Measurements from ENCODE around the gene CACNB1.
"Not testable (repeated sequence)": the region's sequence is repeated elsewhere in the genome, so short reads cannot be mapped to it uniquely, and the experiment has no call there.

Gene CACNB1

GRCh38 chr17:39173526-39174274 is 23.8 kb downstream of the CACNB1 start:
- no peak for DNase-seq

DNA sequence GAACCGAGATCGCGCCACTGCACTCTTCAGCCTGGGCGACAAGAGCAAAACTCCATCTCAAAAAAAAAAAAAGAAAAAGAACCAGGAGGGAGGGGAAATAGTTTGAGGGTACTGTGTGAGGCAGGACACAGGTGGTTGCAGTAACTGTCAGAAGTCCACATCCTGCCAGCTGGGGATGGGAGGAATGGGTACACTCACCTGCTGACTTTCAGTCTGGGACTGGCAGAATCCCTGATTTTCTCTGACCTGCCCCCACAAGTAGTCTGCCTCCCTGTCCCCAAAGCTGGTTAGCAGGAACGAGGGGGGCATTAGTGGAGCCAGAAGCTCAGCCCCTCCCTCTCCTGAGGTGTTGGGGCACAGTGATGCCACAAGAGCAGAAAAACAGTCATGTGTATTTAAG is 24.4 kb downstream of the CACNB1 start:
- no peak for DNase-seq

- no peak for DNase-seq
These were observed 25.5 kb downstream of the CACNB1 start for GRCh38 chr17:39171933-39172332.

DNA sequence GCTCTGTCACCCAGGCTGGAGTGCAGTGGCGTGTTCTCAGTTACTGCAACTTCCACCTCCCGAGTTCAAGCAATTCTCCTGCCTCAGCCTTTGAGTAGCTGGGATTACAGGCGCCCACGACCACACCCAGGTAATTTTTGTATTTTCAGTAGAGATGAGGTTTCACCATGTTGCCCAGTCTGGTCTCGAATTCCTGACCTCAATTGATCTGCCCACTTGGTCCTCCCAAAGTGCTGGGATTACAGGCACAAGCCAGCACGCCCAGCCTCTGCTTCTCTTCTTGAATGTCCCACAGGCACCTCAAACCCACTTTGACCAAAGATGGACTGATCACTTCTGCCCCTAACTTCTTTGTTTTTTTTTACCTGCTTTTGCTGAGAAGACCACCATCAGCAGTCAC is 26.9 kb downstream of the CACNB1 start:
- no peak for DNase-seq

DNA sequence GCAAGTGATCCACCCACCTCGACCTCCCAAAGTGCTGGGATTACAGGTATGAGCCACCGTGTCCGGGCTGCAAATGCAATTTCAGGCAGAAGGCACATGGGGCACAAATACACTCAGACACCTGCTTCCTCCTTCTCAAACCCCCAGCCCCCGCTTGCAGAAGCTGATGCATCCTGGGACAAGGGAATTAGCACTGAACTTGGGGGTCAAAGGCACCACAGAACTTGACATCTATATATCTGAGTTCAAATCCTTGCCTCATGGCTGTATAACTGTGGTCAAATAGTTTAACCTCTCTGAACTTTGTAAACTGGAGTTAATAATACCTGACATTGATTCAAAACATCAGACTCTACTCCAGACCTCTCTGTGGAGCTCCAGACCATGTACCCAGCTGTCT is 27.4 kb downstream of the CACNB1 start:
- no peak for DNase-seq

GRCh38 chr17:39169518-39169917 is 28.0 kb downstream of the CACNB1 start:
- no peak for DNase-seq

DNA sequence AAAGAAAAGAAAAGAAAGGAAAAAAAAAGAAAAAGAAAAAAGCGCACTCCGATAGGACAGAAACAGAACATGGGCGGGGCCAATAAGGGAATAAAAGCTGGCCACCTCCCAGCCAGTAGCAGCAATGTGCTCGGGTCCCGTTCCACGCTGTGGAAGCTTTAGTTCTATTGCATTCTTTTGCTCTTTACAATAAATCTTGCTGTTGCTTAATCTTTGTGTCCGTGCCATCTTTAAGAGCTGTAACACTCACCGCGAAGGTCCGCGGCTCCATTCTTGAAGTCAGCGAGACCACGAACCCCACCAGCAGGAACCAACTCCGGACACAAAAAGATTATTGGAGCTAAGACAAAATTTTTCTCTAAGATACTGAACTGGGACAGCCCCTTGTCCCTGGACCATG is 28.4 kb downstream of the CACNB1 start:
- no peak for DNase-seq

DNA sequence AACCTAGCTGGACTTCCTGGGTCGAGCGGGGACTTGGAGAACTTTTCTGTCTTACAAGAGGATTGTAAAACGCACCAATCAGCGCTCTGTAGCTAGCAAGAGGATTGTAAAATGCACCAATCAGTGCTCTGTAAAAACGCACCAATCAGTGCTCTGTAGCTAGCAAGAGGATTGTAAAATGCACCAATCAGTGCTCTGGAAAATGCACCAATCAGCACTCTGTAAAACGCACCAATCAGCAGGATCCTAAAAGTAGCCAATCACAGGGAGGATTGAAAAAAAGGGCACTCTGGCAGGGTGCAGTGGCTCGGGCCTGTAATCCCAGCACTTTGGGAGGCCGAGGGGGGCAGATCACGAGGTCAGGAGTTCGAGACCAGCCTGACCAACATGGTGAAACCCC is 29.0 kb downstream of the CACNB1 start:
- not testable (repeated sequence) for DNase-seq

GRCh38 chr17:39167476-39167875 is 30.0 kb downstream of the CACNB1 start:
- DNase-seq, result peak in 1 of 2 donors; percentile 23

DNA sequence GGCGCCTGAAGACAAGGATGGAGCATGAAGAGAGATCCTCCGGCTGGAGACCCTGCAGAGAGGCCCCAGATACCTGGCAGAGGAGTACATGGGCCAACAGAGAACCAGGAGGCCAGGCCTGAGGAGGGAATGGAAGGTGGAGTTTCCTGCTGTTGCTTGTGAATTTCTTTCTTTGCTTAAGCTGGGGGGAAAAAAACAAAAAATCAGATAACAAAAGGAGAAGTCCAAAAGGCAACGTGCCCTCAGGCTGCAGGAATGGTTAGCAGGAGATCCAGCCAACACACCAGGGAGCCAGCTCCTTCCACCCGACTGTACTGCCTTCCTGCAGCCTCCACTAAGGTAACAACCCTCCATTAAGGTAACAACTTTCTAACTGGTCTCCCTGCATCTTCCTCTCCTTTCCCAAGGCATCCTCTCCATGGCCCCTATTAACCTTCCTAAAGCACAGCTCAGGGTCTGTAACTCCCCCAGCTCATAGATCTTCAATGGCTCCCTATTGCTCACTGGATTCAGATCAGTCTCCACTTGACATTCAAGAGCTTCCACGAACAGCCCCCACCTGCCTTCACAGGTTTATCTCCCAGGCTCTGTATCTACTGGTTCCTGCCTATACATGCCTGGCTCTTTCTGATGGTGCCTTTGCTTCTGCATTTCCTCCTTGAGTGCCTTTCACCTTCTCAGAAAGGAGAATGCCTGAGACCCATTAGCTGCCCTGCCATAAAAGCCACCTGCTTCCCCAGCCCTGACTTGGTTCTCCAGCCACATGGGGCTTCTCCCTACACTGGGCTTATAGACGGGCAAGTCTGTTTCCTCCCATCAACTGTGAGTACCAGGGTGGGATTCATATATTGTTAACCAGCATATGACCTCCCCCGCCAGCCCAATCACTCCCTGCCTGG is 30.8 kb downstream of the CACNB1 start:
- no peak for DNase-seq

GRCh38 chr17:39165841-39166349 is 31.6 kb downstream of the CACNB1 start, which contains the start of gene ARL5C:
ARL5C (minus strand) TSS chr17:39166161; CDS start chr17:39165760, 401 bp downstream.
- DNase-seq, result no peak

GRCh38 chr17:39165178-39165840 is 32.2 kb downstream of the CACNB1 start:
- no peak for DNase-seq

- DNase-seq, result peak; percentile 80 to 81
These were observed 32.8 kb downstream of the CACNB1 start for GRCh38 chr17:39164675-39165143.

- no peak for DNase-seq
These were observed 35.5 kb downstream of the CACNB1 start for GRCh38 chr17:39161962-39162361.

DNA sequence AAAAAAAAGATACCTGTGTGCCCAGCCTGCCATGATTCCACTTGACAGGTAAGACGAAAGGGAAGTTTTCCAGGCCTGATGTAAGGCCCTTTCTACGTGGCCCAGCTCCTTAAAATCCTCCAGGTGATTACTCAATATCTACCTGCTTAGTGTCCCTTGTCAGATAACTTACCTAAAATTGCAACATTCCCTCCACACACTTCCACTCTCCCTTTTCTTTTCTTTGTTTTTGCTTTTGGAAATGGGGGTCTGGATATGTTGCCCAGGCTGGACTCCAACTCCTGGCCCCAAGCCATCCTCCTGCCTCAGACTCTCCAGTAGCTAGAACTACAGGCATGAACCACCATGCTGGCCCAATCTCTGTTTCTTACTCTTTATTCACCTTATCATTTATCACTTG is 38.8 kb downstream of the CACNB1 start:
- DNase-seq, result no peak

DNA sequence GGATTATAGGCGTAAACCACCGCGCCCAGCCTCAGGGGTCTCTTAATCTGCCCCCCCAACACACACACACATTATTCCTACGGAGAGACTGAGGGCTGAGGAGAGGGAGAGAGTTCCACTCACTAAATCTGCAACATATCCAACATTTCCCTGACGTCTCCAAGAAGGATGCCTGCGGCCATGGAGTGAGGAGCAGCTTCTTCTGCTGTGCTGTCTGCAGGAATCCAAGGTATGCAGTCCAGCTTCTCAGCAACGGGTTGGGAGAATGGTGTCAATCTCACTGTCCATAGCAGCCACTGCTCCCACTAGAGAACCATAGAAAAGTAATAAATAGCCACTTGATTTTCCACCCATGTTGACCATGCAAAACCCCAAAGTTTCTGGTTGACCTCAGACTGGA is 41.0 kb downstream of the CACNB1 start:
- DNase-seq, result no peak

- DNase-seq, result no peak
These were observed 41.8 kb downstream of the CACNB1 start for GRCh38 chr17:39155654-39156053.

DNA sequence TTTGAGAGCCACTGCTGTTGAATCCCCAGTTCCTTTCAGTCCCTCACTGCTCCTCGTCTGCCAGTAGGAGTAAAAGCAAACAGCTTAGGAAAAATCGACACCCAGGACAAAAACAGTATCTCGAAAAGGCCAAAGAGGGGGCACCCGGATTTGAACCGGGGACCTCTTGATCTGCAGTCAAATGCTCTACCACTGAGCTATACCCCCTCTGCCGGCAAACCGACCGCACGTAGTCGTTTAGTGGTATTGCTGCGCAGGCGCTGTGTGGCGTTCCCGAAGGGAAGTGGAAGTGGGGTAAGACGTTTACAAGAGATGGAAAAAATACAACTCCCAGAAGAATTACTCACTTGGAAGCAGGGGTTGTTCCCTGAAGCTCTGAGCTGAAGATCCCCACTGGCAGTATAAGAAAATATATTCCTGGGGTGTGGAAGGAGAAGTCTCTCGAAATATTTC is 43.8 kb downstream of the CACNB1 start:
- peak; percentile 93 for DNase-seq

GRCh38 chr17:39151943-39152818 is 45.3 kb downstream of the CACNB1 start:
- DNase-seq, result peak; percentile 33 to 36

- peak in 1 of 2 donors; percentile 14 for DNase-seq
These were observed 46.1 kb downstream of the CACNB1 start, which contains the start of gene PLXDC1 for GRCh38 chr17:39151150-39151942. PLXDC1 (minus strand) TSS chr17:39151637; CDS start chr17:39151437, 200 bp downstream.

- DNase-seq, result no peak
These were observed 46.7 kb downstream of the CACNB1 start for GRCh38 chr17:39150795-39151149.
